ENCODE measurements around the gene STX1B.

DNA sequence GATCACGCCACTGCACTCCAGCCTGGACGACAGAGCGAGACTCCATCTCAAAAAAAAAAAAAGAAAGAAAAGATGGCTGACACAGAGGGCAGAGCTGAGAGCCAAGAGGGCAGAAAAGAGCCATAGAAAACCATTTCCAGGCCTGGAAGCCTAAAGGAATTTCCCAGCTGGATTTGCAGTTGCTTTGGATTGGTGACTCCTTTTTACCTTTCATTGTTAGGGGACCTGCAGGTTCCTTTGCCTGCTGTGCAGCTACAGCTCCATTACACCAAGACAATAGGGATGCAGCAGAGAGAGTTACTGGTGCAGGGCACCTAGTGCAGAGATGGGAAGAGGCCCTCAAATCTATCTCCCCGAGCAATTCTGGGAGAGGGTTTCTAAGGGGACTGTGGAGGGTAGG lies 45.2 kb upstream of the STX1B start:
- TF ChIP-seq CTCF (conservative IDR thresholded peaks at IDR 0.05) (no peak), ZFX (IDR thresholded peaks at IDR 0.05) (no peak)

Measured in C4-2B (cell line).